GM12873 (cell line): ENCODE data around the gene ATXN10.

ENCODE experiments used
- TF ChIP-seq, protein P1 (sequence below): IDR thresholded peaks from 2 replicates; pipeline ENCODE4 v1.5.1; 2012; ENCODE audit warnings: low read depth, mild to moderate bottlenecking, moderate library complexity, low read length, control low read depth; ENCODE audit not compliant: insufficient read depth; ENCODE audit errors: missing control alignments

ATXN10 gene

DNA sequence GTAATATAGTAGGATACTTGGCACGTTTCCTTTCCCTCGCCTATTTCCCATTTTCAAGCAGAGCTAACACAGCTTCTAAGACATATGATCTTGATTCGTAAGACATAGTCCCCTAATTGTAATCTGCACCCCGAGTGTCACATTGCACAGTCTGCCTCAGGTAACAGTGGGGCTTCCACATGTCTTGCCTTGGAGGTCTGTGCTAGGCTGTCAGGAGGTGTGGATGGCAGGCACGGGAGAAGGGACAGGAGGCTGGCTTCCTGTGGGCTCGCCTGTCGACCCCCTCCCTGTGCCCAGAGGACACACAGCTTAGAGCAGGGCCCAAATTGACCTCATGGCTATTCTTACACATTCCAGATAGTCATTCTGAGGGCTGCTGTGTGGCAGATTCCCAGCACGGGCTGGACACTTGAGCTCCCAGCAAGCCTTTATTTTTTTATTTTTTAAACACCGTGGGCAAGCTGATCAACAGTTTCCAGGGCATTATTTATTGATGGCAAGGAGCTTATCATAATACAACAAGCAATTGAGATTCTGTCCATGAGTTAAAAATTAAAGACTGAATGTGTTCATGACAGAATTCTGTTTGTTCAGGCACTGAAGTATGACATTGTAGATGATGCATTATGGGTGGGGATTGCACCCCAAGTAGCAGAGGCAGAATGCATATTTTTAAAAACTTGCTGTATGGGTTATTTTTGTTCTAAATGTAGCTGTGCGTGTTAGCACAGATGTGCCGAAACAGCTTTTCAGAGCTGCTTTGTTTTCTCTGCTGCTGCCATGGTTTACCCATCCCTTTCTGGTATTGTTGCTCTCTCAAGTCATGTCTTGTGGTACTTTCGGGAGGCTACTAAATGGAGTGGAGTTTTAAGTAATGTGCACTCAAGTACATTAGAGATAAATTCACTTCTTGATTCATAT lies 113.0 kb downstream of the ATXN10 start:
- TF ChIP-seq, protein P1, sequence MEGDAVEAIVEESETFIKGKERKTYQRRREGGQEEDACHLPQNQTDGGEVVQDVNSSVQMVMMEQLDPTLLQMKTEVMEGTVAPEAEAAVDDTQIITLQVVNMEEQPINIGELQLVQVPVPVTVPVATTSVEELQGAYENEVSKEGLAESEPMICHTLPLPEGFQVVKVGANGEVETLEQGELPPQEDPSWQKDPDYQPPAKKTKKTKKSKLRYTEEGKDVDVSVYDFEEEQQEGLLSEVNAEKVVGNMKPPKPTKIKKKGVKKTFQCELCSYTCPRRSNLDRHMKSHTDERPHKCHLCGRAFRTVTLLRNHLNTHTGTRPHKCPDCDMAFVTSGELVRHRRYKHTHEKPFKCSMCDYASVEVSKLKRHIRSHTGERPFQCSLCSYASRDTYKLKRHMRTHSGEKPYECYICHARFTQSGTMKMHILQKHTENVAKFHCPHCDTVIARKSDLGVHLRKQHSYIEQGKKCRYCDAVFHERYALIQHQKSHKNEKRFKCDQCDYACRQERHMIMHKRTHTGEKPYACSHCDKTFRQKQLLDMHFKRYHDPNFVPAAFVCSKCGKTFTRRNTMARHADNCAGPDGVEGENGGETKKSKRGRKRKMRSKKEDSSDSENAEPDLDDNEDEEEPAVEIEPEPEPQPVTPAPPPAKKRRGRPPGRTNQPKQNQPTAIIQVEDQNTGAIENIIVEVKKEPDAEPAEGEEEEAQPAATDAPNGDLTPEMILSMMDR = no peak

DNA sequence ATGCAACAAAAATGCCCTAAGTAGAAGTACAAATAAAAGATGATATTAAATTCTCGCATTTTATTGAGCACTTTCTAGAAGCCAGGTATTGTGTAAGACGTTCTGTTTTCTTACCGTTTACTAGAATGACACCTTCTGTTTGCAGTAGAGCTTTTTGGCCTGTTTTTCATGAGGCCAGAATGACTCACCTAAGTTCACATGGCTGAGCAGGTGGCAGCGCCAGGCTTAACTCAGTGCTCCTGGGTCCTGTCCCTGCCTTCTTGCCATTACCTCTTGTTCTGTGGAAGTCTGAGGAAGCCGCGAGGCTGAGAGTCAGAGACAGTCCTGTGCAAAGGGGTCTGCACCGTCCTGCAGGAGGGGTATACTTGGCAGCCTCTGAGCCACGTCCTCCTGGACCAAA lies 113.8 kb downstream of the ATXN10 start:
- TF ChIP-seq, protein P1 = no peak

DNA sequence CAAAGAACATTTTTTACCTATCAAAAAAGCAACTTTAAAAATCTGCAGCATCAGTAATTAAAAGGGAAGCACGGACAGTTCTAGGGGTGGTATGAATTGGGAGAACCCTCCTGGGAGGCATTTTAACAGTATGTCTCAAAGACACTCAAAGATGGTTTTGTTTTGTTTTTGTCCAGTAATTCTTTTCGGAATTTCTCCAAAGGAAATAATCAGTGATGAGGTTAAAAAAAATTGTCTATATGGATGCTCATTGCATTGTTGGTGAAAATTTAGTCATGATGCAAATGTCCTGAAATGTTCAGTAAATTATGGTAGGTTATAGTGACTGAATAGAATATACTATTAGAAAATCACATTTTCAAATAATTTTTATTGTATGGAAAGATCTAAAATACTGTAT lies 115.1 kb downstream of the ATXN10 start:
- TF ChIP-seq, protein P1 = no peak

DNA sequence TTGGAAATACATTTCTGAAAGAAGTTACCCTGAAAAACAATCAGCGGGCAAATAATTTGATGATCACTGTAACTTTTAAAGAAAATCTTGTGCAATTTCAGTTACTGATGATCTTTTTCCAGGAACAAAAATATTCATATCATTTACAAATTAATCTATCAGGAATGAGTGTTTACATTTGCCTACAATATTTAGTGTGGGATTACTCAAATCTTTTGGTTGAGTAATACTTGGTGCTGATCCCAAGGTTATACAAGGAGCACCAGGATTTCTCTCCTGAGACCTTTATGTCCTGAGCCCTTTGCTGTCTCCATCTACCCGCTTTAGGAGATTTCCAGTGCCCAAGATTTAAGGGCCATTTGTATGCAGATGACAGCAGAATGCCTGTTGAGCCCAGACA lies 116.1 kb downstream of the ATXN10 start:
- TF ChIP-seq, protein P1 = no peak

DNA sequence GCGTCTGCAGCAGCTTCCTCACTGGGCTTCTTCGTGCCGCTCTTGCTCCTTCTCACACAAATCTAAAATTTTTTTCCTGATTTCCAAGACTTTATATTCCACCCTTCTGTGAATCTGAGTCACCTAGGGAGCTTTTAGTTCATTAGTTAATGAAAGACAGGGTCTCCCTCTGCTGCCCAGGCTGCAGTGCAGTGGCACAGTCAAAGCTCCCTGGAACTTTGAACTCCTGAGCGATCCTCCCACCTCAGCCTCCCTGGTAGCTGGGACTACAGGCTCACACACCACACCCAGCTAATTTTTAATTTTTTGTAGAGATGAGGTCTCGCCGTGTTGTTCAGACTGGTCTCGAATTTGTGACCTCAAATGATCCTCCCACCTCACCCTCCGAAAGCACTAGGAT lies 116.9 kb downstream of the ATXN10 start:
- TF ChIP-seq, protein P1 = no peak

DNA sequence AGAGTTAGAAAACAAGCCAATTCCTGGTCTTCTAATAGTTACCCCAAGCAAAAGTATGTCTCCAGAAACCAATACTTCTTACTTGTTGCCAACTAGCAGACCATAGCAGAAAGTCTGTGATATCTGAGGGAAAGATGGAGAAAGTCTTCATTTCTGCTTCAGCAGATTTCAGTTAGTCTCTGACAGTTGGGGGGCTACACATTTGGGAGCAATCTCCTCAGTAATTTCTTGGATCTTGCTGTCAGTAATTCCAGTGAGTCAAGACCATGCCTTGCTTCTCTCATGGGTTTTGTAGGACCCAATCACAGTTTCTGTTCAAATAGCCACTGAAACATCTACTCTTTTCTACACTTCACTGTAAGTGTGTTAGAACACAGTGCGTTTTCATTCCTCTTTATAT lies 118.8 kb downstream of the ATXN10 start:
- TF ChIP-seq, protein P1 = no peak

DNA sequence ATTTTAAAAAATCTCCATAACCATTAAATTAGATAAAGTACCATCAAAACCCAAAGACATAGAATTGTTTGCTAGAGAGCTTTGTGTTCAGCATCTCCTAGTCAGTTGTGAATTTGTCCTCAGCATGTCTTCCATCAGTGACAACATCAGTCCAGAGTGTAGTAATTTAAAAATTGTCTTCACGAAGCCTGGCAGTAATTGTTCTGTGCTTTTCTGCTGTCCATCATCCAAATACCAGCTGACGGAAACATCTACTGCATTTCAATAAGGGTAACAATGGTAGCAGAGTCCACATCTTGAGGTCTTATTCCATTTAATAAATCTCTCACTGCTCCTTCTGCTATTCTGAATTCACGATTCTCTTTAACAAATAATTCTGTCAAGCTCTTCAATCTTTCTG lies 121.5 kb downstream of the ATXN10 start:
- TF ChIP-seq, protein P1 = no peak
